Head of caudate nucleus (tissue), 42 donors: Measurements from ENCODE around the gene SON.

ENCODE experiments used
- DNase-seq, 42 donors: peaks; one replicate each; pipeline versions ENCODE4 v3.0.0 to v3.0.0-alpha.2; 2020 to 2021; ENCODE audit warnings: mixed read lengths in 7 of 42
- intact Hi-C: fragments of 100-400 bp; cut with DNase I; formaldehyde crosslinking; loops from one replicate; pipeline ENCODE4 v1.15.0; 2022

The SON gene

DNA sequence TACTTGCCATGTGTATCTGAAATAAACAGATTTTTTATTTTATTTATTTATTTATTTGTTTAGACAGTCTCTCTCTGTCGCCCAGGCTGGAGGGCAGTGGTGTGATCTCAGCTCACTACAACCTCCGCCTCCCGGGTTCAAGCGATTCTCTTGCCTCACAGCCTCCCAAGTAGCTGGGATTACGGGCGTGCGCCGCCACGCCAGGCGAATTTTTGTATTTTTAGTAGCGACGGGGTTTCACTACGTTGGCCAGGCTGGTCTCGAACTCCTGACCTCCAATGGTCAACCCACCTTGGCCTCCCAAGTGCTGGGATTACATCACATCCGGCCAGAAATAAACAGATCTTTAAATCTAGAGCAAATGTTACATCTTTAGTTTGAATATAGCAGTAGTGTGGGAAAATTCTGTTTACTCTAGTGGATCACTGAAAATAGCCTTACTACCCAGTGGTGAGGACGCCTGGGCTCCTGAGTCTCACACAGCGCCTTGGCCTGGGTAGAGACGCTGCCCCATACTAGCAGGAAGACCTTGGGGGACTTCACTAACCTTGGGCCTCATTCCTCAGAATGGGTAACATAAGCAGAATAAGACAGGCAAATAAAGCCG, 1.6 kb upstream of the SON start:
- no peak for DNase-seq
- intact Hi-C loops = loop anchor here (5.0 kb wide), 2 partner anchors 59 to 101 kb away; partner anchors contain the start of genes CRYZL1 and ITSN1

DNA sequence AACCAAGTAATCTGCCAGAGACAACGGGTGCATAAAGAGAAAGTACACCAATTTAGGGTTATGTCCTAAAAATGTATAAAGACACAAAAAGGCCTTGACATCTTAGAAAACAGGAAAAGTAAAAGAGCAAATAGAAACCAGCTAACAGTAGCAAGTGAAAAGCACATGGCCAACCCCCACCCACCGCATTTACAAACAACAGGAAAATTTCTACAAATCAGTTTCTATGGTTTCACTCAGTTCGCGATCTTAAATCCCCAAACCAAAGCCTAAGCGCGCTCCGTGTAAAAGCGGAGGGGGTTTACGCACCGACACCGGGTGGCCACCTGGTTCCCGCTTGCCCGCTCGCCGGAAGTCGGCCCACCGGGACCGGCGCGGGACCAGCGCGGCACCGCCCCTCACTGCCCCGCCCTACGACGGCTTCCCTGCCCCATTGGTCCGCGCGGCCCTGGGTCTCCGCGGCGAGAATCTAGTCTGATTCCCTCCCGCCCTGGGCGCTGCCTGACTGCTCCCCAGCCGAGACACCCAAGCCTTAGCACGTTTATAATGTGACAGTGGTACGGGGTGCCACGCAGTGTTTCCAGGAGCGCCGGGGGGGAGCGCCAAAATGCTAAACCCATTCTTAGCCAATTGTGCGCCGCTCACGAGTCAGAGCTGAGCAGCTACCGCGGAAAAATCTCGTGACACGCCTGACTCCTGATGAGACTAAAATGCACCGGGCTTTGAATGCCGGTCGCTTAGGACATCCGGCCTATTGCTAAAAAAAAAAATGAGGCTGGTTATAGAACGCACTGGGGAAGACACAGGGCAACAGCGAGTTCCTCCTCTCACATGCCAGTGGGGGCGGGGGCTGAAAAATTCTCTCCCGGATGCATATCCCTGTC, 840 bp upstream of the SON start, which contains the start of gene GART:
Gene GART, minus strand, starts transcription at position 362 of the 884 bp plus-strand sequence. CDS start 2,802 bp downstream, outside the sequence.
- intact Hi-C loops = loop anchor here (5.0 kb wide), 2 partner anchors 60 to 100 kb away; partner anchors contain the start of genes CRYZL1 and ITSN1

DNA sequence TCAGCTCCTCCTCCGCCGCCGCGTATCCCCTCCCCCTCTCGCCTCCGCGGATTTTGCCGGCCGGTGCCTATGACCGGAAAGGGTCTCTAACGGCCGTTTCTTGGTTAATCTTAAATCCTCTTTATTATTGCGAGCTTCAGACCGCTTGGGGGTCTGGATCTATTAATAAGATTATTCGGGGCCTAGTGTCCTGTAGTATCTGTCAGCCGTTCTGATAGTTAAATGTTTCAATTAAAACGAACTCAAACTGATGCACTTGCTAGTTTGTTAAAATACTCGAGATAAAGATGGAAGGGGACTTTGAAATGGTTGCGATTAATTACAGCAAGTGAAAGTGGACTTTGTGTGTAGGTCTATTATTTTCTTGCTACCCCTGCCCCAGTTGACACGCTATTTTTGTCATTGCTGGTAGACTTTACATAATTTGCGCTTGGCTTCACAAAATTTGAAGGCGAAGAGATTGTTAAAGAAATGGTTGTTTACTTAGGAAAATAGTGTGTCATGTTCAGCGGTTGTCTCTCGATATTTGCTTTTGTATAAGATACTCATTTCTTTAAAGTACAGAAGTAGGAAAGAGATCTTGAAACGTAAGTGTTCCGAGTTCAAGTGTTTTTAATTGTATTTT, 779 bp downstream of the SON start:
- intact Hi-C loops = loop anchor here (5.0 kb wide), 2 partner anchors 61 to 99 kb away; partner anchors contain the start of genes CRYZL1 and ITSN1
- DNase-seq = peak in 20 of 42 donors; percentile 22 to 80 (median 71)

More for the DNA sequence above, 840 bp upstream of the SON start, which contains the start of gene GART:
- peak; percentile 52 to 93 (median 84) for DNase-seq

DNA sequence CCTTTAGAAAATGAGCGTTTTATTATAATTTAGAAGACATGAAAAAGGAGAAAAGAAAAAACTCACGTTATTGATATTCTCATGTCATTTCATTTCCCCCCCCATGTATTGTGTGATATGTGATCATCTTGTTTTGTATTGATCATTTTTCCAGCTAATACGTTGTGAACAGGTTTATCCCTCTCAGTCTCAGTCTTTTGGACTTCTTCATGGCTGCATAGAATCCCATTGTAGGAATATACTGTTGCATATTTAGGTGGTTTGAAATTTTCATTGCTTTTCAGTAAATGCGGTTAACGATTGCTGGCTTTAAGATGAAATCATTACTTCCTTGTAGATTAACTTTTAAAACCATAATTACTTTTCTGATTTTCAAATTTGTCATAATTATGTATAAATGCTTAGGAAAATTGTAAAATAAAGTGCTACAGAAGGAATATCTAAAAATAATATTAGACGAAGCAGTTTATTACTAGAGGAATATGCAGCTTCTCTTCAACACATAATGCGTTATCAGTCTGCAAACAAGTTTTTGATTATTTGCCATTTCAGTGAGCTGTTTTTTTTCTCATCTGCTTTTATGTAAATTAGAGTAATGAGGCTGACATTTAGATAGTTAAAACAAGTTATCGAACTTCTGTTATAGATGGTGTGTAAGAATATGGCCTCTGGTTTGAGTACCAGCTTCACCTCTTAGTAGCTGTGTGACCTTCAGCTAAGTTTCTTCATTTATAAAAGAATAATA, 1.8 kb downstream of the SON start:
- intact Hi-C loops = loop anchor here (5.0 kb wide), 2 partner anchors 62 to 98 kb away; partner anchors contain the start of genes CRYZL1 and ITSN1
- no peak for DNase-seq

DNA sequence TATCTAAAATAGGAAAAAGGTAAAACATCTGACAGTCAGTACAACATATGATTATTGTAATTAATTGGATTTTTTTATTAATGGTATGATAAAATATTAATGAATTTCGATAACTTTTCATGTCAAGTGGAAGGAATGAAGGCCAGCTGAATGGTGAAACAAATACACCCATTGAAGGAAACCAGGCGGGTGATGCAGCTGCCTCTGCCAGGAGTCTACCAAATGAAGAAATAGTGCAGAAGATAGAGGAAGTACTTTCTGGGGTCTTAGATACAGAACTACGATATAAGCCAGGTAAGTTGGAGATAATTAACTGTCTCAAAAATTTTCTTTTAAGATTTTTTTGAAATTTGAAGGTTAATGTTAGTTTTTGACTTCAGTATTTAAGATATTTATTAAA, 3.2 kb downstream of the SON start:
- intact Hi-C loops = no loop called here
- DNase-seq = no peak

DNA sequence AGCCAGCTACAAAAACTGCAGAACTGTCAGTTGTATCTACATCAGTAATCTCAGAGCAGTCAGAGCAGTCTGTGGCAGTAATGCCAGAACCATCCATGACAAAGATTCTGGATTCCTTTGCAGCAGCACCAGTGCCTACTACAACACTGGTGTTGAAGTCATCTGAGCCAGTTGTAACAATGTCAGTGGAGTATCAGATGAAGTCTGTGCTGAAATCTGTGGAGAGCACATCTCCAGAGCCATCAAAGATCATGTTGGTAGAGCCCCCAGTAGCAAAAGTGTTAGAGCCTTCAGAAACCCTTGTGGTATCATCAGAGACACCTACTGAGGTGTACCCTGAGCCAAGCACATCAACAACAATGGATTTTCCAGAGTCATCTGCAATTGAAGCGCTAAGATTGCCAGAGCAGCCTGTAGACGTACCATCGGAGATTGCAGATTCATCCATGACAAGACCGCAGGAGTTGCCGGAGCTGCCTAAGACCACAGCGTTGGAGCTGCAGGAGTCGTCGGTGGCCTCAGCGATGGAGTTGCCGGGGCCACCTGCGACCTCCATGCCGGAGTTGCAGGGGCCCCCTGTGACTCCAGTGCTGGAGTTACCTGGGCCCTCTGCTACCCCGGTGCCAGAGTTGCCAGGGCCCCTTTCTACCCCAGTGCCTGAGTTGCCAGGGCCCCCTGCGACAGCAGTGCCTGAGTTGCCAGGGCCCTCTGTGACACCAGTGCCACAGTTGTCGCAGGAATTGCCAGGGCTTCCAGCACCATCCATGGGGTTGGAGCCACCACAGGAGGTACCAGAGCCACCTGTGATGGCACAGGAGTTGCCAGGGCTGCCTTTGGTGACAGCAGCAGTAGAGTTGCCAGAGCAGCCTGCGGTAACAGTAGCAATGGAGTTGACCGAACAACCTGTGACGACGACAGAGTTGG, 7.3 kb downstream of the SON start:
- DNase-seq = no peak
- intact Hi-C loops = loop anchor here (10.0 kb wide), 1 partner anchor 55 kb away; no protein-coding TSS in a partner anchor

DNA sequence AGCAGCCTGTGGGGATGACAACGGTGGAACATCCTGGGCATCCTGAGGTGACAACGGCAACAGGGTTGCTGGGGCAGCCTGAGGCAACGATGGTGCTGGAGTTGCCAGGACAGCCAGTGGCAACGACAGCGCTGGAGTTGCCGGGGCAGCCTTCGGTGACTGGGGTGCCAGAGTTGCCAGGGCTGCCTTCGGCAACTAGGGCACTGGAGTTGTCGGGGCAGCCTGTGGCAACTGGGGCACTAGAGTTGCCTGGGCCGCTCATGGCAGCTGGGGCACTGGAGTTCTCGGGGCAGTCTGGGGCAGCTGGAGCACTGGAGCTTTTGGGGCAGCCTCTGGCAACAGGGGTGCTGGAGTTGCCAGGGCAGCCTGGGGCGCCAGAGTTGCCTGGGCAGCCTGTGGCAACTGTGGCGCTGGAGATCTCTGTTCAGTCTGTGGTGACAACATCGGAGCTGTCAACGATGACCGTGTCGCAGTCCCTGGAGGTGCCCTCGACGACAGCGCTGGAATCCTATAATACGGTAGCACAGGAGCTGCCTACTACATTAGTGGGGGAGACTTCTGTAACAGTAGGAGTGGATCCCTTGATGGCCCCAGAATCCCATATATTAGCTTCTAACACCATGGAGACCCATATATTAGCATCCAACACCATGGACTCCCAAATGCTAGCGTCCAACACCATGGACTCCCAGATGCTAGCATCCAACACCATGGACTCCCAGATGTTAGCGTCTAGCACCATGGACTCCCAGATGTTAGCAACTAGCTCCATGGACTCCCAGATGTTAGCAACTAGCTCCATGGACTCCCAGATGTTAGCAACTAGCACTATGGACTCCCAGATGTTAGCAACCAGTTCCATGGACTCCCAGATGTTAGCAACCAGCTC, 8.2 kb downstream of the SON start:
- no peak for DNase-seq
- intact Hi-C loops = loop anchor here (10.0 kb wide), 1 partner anchor 54 kb away; no protein-coding TSS in a partner anchor

DNA sequence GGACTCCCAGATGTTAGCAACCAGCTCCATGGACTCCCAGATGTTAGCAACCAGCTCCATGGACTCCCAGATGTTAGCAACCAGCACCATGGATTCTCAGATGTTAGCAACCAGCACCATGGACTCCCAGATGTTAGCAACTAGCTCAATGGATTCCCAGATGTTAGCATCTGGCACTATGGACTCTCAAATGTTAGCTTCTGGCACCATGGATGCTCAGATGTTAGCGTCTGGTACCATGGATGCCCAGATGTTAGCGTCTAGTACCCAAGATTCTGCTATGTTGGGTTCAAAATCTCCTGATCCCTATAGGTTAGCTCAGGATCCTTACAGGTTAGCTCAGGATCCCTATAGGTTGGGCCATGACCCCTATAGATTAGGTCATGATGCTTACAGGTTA, 8.8 kb downstream of the SON start:
- no peak for DNase-seq
- intact Hi-C loops = loop anchor here (10.0 kb wide), 1 partner anchor 53 kb away; no protein-coding TSS in a partner anchor

DNA sequence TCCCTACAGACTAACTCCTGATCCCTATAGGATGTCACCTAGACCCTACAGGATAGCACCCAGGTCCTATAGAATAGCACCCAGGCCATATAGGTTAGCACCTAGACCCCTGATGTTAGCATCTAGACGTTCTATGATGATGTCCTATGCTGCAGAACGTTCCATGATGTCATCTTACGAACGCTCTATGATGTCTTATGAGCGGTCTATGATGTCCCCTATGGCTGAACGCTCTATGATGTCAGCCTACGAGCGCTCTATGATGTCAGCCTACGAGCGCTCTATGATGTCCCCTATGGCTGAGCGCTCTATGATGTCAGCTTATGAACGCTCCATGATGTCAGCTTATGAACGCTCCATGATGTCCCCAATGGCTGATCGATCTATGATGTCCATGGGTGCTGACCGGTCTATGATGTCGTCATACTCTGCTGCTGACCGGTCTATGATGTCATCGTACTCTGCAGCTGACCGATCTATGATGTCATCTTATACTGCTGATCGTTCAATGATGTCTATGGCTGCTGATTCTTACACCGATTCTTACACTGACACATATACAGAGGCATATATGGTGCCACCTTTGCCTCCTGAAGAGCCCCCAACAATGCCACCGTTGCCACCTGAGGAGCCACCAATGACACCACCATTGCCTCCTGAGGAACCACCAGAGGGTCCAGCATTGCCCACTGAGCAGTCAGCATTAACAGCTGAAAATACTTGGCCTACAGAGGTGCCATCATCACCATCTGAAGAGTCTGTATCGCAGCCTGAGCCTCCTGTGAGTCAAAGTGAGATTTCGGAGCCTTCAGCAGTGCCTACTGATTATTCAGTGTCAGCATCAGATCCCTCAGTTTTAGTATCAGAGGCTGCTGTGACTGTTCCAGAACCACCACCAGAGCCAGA, 9.5 kb downstream of the SON start:
- DNase-seq = no peak
- intact Hi-C loops = loop anchor here (10.0 kb wide), 1 partner anchor 52 kb away; no protein-coding TSS in a partner anchor

DNA sequence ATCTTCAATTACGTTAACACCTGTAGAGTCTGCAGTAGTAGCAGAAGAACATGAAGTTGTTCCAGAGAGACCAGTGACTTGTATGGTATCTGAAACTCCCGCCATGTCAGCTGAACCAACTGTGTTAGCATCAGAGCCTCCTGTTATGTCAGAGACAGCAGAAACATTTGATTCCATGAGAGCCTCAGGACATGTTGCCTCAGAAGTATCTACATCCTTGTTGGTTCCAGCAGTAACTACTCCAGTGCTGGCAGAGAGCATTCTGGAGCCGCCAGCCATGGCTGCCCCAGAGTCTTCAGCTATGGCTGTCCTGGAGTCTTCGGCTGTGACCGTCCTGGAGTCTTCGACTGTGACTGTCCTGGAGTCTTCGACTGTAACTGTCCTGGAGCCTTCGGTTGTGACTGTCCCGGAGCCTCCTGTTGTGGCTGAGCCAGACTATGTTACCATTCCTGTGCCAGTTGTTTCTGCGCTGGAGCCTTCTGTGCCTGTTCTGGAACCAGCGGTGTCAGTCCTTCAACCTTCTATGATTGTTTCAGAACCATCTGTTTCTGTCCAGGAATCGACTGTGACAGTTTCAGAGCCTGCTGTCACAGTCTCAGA, 10.3 kb downstream of the SON start:
- intact Hi-C loops = loop anchor here (10.0 kb wide), 1 partner anchor 52 kb away; no protein-coding TSS in a partner anchor
- DNase-seq = no peak

DNA sequence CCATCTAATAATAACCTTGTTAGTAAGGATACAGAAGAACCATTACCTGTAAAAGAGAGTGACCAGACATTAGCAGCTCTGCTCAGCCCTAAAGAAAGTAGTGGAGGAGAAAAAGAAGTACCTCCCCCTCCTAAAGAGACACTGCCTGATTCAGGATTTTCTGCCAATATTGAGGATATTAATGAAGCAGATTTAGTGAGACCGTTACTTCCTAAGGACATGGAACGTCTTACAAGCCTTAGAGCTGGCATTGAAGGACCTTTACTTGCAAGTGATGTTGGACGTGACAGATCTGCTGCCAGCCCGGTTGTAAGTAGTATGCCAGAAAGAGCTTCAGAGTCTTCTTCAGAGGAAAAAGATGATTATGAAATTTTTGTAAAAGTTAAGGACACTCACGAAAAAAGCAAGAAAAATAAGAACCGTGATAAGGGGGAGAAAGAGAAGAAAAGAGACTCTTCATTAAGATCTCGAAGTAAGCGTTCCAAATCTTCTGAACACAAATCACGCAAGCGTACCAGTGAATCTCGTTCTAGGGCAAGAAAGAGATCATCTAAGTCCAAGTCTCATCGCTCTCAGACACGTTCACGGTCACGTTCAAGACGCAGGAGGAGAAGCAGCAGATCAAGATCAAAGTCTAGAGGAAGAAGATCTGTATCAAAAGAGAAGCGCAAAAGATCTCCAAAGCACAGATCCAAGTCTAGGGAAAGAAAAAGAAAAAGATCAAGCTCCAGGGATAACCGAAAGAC, 11.6 kb downstream of the SON start:
- no peak for DNase-seq
- intact Hi-C loops = loop anchor here (10.0 kb wide), 1 partner anchor 50 kb away; no protein-coding TSS in a partner anchor

DNA sequence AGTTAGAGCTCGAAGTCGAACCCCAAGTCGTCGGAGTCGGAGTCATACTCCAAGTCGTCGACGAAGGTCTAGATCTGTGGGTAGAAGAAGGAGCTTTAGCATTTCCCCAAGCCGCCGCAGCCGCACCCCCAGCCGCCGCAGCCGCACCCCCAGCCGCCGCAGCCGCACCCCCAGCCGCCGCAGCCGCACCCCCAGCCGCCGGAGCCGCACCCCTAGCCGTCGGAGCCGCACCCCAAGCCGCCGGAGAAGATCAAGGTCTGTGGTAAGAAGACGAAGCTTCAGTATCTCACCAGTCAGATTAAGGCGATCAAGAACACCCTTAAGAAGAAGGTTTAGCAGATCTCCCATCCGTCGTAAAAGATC, 12.1 kb downstream of the SON start:
- intact Hi-C loops = loop anchor here (10.0 kb wide), 1 partner anchor 50 kb away; no protein-coding TSS in a partner anchor

DNA sequence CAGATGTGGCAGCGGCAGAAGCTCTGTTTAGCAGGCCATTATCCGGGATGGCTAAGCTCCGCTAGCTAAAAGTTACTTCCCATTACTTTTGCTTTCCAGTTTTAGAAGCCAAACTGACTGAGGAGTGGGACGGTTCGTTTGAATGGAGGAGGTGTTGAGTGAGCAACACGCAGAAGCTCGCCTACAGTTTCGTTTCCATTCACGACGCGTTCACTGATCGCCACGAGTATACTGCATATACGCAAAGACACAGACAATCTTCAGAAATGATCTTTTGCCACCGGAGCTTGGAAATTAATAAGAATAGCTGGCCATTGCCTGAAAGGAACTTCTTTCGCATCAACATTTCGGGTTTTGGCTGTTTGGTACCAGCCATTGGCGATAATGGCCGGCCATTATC, 14.6 kb downstream of the SON start:
- DNase-seq = peak in 8 of 42 donors; percentile 10 to 64 (median 30)
- intact Hi-C loops = loop anchor here (10.0 kb wide), 1 partner anchor 47 kb away; no protein-coding TSS in a partner anchor

More for the DNA sequence above, 12.1 kb downstream of the SON start:
- DNase-seq = no peak
